Fibroblast of peridontal ligament (primary cell): ENCODE measurements around the gene LAMB2.

Experiments
- DNase-seq: peaks from one replicate; pipeline ENCODE4 v3.0.0-alpha.2; 2010; ENCODE audit errors: extremely low read depth

LAMB2 gene

GRCh38 chr3:49132437-49133225, at the start of gene LAMB2:
Gene LAMB2 (minus strand): TSS chr3:49133050. CDS start chr3:49132867, 183 bp downstream.
- peak; percentile 82 for DNase-seq

- DNase-seq: no peak
Measured at GRCh38 chr3:49181351-49181750, 48.5 kb upstream of the LAMB2 start.

- no peak for DNase-seq
Measured at GRCh38 chr3:49180116-49180515, 47.3 kb upstream of the LAMB2 start.

- DNase-seq: no peak
Measured at GRCh38 chr3:49177073-49177472, 44.2 kb upstream of the LAMB2 start.

GRCh38 chr3:49175530-49175929, 42.7 kb upstream of the LAMB2 start:
- no peak for DNase-seq

- no peak for DNase-seq
Measured at GRCh38 chr3:49174397-49174985, 41.6 kb upstream of the LAMB2 start.

- no peak for DNase-seq
Measured at GRCh38 chr3:49173792-49174170, 40.9 kb upstream of the LAMB2 start.

GRCh38 chr3:49173116-49173791, 40.4 kb upstream of the LAMB2 start:
- no peak for DNase-seq

GRCh38 chr3:49172551-49173041, 39.7 kb upstream of the LAMB2 start:
- no peak for DNase-seq

- no peak for DNase-seq
Measured at GRCh38 chr3:49171775-49172500, 39.1 kb upstream of the LAMB2 start.

- peak; percentile 78 for DNase-seq
Measured at GRCh38 chr3:49171119-49171774, 38.4 kb upstream of the LAMB2 start, which contains the start of gene KLHDC8B. Gene KLHDC8B (plus strand): TSS chr3:49171598. CDS start chr3:49172770, 1,172 bp downstream.

- DNase-seq: no peak
Measured at GRCh38 chr3:49170744-49171118, 37.9 kb upstream of the LAMB2 start.

GRCh38 chr3:49166752-49167556, 34.1 kb upstream of the LAMB2 start:
- DNase-seq: no peak

- peak; percentile 57 for DNase-seq
Measured at GRCh38 chr3:49165771-49166751, 33.2 kb upstream of the LAMB2 start, which contains the start of gene CCDC71. Gene CCDC71 (minus strand): TSS chr3:49166331. CDS start chr3:49164208, 2,123 bp downstream.

- no peak for DNase-seq
Measured at GRCh38 chr3:49164983-49165720, 32.3 kb upstream of the LAMB2 start.

- DNase-seq: no peak
Measured at GRCh38 chr3:49163609-49164008, 30.8 kb upstream of the LAMB2 start.

- DNase-seq: no peak
Measured at GRCh38 chr3:49162751-49163419, 30.0 kb upstream of the LAMB2 start.
